22Rv1 (cell line): ENCODE results near the gene SLC6A6.

Experiments used
- ZFX ChIP-seq: fragments of 450-650 bp; IDR thresholded peaks from 2 replicates; pipeline ENCODE4 v1.6.1; 2017; ENCODE audit warnings: antibody characterized with exemption, borderline replicate concordance
- TF ChIP-seq, protein P1 (sequence below): fragments of 450-650 bp; IDR thresholded peaks from 2 replicates; pipeline ENCODE4 v1.5.1; 2017; ENCODE audit warnings: mild to moderate bottlenecking

GRCh38 chr3:14378415-14378814 lies 24.0 kb upstream of the SLC6A6 start:
- TF ChIP-seq, protein P1, sequence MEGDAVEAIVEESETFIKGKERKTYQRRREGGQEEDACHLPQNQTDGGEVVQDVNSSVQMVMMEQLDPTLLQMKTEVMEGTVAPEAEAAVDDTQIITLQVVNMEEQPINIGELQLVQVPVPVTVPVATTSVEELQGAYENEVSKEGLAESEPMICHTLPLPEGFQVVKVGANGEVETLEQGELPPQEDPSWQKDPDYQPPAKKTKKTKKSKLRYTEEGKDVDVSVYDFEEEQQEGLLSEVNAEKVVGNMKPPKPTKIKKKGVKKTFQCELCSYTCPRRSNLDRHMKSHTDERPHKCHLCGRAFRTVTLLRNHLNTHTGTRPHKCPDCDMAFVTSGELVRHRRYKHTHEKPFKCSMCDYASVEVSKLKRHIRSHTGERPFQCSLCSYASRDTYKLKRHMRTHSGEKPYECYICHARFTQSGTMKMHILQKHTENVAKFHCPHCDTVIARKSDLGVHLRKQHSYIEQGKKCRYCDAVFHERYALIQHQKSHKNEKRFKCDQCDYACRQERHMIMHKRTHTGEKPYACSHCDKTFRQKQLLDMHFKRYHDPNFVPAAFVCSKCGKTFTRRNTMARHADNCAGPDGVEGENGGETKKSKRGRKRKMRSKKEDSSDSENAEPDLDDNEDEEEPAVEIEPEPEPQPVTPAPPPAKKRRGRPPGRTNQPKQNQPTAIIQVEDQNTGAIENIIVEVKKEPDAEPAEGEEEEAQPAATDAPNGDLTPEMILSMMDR, result no peak
- no peak for TF ChIP-seq ZFX
